ENCODE measurements around the gene MYO7A.

GRCh38 chr11:77213029-77213579 is 85.1 kb downstream of the MYO7A start:
- TF ChIP-seq EZH2phosphoT487 (IDR thresholded peaks at IDR 0.05; ENCODE audit: low read depth, severe bottlenecking, unreplicated experiment) (no peak), EZH2 (IDR thresholded peaks at IDR 0.05; ENCODE audit: borderline replicate concordance) (no peak), CTCF (IDR thresholded peaks at IDR 0.05; ENCODE audit: poor library complexity) (no peak)

All from hepatocyte (in vitro differentiated cells).